Astrocyte (in vitro differentiated cells and primary cell): ENCODE measurements around the gene HSF2BP.

Experiments
- CTCF ChIP-seq: IDR thresholded peaks from 2 replicates; pipeline ENCODE4 v1.5.1; 2011; ENCODE audit warnings: low read depth, mild to moderate bottlenecking, inconsistent platforms, low read length, moderate library complexity; ENCODE audit not compliant: insufficient read depth
- EZH2 ChIP-seq: IDR thresholded peaks from 2 replicates; pipeline ENCODE4 v1.6.1; 2012; ENCODE audit warnings: mild to moderate bottlenecking, low read length, inconsistent platforms; ENCODE audit not compliant: insufficient read depth

DNA sequence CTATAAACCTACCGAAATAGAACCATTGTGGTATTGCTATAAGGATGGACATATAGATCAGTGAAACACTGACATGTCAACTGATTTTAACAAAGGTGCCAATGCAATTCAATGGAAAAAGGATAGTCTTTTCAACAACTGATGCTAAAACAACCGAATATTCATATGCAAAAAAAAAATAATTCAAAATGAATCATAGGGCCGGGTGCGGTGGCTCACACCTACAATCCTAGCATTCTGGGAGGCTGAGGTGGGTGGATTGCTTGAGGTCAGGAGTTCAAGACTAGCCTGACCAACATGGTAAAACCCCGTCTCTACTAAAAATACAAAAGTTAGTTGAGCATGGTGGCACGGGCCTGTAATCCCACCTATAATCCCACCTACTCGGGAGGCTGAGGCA lies 23.9 kb downstream of the HSF2BP start:
- TF ChIP-seq CTCF (no peak), EZH2 (no peak)
